ENCODE measurements around the gene MX2.

The MX2 gene

GRCh38 chr21:41396558-41397075, 34.8 kb downstream of the MX2 start:
- no peak for TF ChIP-seq TAF1 (IDR thresholded peaks at IDR 0.05; ENCODE audit: low read depth)
- no peak for TF ChIP-seq CREB1 (IDR thresholded peaks at IDR 0.05; ENCODE audit: low read depth)
- no peak for TF ChIP-seq YY1 (IDR thresholded peaks at IDR 0.05; ENCODE audit: low read depth)

GRCh38 chr21:41397471-41397891, 35.7 kb downstream of the MX2 start:
- TF ChIP-seq, protein P1, sequence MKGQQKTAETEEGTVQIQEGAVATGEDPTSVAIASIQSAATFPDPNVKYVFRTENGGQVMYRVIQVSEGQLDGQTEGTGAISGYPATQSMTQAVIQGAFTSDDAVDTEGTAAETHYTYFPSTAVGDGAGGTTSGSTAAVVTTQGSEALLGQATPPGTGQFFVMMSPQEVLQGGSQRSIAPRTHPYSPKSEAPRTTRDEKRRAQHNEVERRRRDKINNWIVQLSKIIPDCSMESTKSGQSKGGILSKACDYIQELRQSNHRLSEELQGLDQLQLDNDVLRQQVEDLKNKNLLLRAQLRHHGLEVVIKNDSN (IDR thresholded peaks at IDR 0.05): no peak
- TF ChIP-seq YY1 (IDR thresholded peaks at IDR 0.05; ENCODE audit: low read depth): no peak
- TF ChIP-seq TEAD4 (IDR thresholded peaks at IDR 0.05): no peak
- TF ChIP-seq NFIC (IDR thresholded peaks at IDR 0.05): no peak
- no peak for TF ChIP-seq FOXM1 (IDR thresholded peaks at IDR 0.05; ENCODE audit: borderline replicate concordance, low read depth)
- no peak for TF ChIP-seq CREB1 (IDR thresholded peaks at IDR 0.05; ENCODE audit: low read depth)
- TF ChIP-seq RAD21 (IDR thresholded peaks at IDR 0.05; ENCODE audit: low read depth): no peak
- no peak for TF ChIP-seq EP300 (IDR thresholded peaks at IDR 0.05; ENCODE audit: borderline replicate concordance)
- no peak for TF ChIP-seq REST (IDR thresholded peaks at IDR 0.05; ENCODE audit: low read depth)
- no peak for TF ChIP-seq EGR1 (IDR thresholded peaks at IDR 0.05)
- no peak for TF ChIP-seq ZBTB7A (IDR thresholded peaks at IDR 0.05; ENCODE audit: low read depth)
- TF ChIP-seq CEBPB (IDR thresholded peaks at IDR 0.05): no peak
- no peak for TF ChIP-seq TAF1 (IDR thresholded peaks at IDR 0.05; ENCODE audit: low read depth)

DNA sequence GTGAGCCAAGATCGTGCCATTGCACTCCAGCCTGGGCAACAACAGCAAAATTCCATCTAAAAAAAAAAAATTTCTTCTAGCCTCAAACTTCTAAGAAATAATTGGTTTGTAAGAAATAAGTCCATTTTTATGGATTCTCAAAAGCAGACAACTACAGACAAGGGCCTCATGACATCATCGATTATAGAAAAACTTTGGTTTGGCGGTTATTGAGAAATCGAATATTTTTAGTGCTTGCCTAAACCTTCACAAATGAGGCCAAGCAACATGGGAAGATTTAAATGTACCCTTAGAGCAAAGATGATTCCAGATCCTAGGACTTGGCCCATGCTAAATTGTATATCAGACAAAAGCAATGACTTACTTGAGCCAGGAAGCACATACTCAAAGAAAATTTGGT, 36.4 kb downstream of the MX2 start:
- no peak for TF ChIP-seq EP300 (IDR thresholded peaks at IDR 0.05; ENCODE audit: borderline replicate concordance)
- no peak for TF ChIP-seq TEAD4 (IDR thresholded peaks at IDR 0.05)
- TF ChIP-seq TAF1 (IDR thresholded peaks at IDR 0.05; ENCODE audit: low read depth): no peak
- TF ChIP-seq RAD21 (IDR thresholded peaks at IDR 0.05; ENCODE audit: low read depth): no peak
- no peak for TF ChIP-seq CEBPB (IDR thresholded peaks at IDR 0.05)
- TF ChIP-seq FOXM1 (IDR thresholded peaks at IDR 0.05; ENCODE audit: borderline replicate concordance, low read depth): no peak
- no peak for TF ChIP-seq TCF12 (IDR thresholded peaks at IDR 0.05; ENCODE audit: low read depth)
- no peak for TF ChIP-seq REST (IDR thresholded peaks at IDR 0.05; ENCODE audit: low read depth)
- no peak for TF ChIP-seq CREB1 (IDR thresholded peaks at IDR 0.05; ENCODE audit: low read depth)
- TF ChIP-seq ZBTB7A (IDR thresholded peaks at IDR 0.05; ENCODE audit: low read depth): no peak
- TF ChIP-seq, protein P1 (IDR thresholded peaks at IDR 0.05): no peak
- no peak for TF ChIP-seq NFIC (IDR thresholded peaks at IDR 0.05)
- TF ChIP-seq, protein P2, sequence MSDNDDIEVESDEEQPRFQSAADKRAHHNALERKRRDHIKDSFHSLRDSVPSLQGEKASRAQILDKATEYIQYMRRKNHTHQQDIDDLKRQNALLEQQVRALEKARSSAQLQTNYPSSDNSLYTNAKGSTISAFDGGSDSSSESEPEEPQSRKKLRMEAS (IDR thresholded peaks at IDR 0.05): no peak
- TF ChIP-seq YY1 (IDR thresholded peaks at IDR 0.05; ENCODE audit: low read depth): no peak
- TF ChIP-seq EGR1 (IDR thresholded peaks at IDR 0.05): no peak

DNA sequence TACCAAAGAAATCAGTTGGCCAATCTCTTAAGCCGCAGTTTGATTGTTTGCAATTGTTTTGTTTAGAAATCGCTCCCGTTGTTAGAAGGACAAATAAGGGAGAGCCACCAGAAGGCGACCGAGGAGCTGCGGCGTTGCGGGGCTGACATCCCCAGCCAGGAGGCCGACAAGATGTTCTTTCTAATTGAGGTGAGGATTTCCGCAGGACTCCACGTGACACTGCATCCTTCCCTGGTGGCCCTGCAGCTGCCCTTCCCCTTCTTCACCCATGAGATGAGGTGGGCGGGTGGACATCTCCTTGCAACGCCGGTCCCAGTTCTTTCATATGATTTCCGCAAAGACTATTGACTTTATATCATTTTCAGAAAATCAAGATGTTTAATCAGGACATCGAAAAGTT, 37.0 kb downstream of the MX2 start:
- no peak for TF ChIP-seq REST (IDR thresholded peaks at IDR 0.05; ENCODE audit: low read depth)
- no peak for TF ChIP-seq TCF12 (IDR thresholded peaks at IDR 0.05; ENCODE audit: low read depth)
- no peak for TF ChIP-seq RAD21 (IDR thresholded peaks at IDR 0.05; ENCODE audit: low read depth)
- TF ChIP-seq, protein P1 (IDR thresholded peaks at IDR 0.05): no peak
- no peak for TF ChIP-seq YY1 (IDR thresholded peaks at IDR 0.05; ENCODE audit: low read depth)
- TF ChIP-seq NFIC (IDR thresholded peaks at IDR 0.05): no peak
- no peak for TF ChIP-seq TAF1 (IDR thresholded peaks at IDR 0.05; ENCODE audit: low read depth)
- TF ChIP-seq ZBTB7A (IDR thresholded peaks at IDR 0.05; ENCODE audit: low read depth): no peak
- TF ChIP-seq TEAD4 (IDR thresholded peaks at IDR 0.05): no peak
- TF ChIP-seq CEBPB (IDR thresholded peaks at IDR 0.05): no peak
- no peak for TF ChIP-seq EP300 (IDR thresholded peaks at IDR 0.05; ENCODE audit: borderline replicate concordance)

Data from Ishikawa (cell line).